ENCODE measurements around the gene CSNK2B.

CSNK2B gene

DNA sequence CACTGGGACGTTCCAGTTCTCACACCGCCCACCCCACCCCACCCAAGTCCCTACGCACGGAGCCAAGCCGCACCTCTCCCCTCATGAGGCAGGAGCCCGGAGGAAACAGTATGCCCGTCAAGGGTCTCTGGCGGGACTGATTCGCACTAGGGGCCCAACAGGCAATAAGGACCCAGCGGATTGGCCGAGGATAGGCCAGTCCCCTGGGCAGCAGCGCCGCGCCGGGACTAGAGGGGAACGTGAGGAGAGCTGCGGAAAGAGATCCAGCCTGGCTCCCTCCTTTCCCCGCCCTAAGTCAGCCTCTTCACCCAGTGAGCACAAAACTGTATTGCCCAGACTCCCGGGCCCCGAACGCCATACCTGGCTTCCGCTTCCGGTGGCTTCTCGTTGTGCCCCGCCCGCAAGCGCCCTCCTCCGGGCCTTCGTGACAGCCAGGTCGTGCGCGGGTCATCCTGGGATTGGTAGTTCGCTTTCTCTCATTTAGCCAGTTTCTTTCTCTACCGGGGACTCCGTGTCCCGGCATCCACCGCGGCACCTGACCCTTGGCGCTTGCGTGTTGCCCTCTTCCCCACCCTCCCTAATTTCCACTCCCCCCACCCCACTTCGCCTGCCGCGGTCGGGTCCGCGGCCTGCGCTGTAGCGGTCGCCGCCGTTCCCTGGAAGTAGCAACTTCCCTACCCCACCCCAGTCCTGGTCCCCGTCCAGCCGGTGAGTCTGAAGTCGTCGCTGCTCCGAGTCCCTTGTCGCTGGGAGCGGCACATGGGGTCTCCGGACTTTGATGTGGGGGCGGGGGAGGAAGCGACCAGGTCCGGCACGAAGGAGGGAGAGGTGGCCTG, at the start of gene CSNK2B:
TSS of gene CSNK2B (plus strand) at position 580 of the 836 bp plus-strand sequence. CDS start 752 bp downstream, outside the sequence.
- DNase-seq (ENCODE audit: low spot score), result peak; percentile 98

DNA sequence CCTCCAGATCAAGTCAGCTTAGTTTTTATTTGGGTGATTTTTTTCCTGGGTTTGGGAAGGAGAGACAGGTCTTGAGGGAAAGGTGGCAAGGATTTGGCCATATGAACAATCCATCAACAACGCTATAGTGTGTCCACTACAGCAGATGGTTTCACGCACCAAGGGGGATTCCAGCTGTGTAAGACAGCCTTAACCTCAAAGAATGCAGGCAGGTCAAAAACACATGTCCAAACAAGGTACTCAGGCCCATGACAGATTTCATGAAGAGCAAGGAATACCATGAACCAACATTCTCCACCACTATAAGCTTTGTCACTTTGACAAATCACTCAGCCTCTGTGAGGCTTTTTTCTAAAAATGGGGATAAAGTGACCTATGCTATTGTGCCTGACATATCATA, 48.9 kb upstream of the CSNK2B start:
- DNase-seq (ENCODE audit: low spot score), result no peak

DNA sequence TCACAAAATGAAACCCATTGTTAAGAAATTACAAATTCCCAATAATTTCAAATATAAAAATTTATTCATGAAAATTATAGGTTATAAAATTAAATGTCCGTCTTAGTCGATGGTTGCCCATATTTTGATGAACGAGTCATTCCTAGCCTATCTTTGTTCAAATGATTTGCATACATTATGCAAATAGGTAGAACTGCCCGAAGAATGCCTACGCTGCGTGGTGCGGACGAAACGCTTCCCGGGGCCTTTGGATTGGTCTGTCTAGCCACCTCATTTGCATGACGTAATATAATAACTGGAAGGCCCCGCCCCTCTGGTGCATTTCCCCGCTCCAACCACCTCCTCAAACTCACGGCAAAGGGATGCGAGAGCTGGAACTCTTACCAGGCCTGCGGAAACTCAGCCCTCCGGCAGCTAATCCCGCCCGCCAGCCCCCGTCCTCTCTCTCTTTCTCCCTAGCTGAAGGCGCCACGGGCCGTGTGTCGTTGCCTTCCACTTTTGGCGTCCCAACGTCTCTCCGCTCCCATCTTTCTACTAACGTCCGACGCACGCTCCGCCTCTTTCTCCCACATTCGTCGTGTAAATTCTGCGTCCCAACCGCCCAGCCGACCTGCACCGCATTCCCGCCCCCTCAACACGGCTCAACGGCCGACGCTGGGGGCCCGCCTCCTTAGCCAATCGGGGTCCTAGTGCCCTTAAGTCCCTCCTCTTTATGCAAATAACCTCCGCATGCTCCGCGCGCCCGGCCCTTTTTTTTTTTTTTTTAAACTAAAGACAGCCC, 45.9 kb upstream of the CSNK2B start:
- DNase-seq (ENCODE audit: low spot score), result peak; percentile 100

GRCh38 chr6:31620586-31621319, 45.1 kb upstream of the CSNK2B start, which contains the start of gene PRRC2A:
TSS of gene PRRC2A (plus strand) at chr6:31620715. CDS start at chr6:31622790, 2,075 bp downstream.
- DNase-seq (ENCODE audit: low spot score), result no peak

DNA sequence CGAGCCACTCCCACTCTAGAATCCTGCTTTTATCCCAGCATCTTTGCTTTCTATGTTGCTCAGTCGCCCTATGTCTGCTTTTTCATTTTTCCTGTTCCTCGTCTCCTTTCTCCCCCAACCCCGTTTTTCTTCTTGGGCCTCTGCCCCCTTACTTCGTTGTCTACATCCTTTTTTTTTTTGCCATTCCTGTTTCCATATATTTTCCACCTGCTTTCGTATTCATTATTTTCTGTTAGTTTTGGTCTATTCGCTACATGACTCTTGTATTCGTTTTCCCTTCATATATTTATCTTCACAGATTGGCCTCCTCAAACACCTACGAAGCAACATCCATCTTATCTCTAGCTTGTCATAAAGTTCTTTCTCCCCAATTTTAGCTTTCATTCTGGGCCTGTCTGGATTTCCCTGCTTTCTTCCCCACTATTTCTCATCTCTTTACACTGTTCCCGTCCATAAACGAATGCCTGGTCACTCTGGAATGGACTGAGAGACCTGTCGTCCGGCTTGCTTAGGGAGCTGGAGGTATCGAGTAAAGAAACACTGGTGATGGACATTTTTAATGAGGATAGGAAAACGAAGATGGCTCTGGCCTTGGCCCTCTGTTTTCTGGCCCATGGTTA, 44.5 kb upstream of the CSNK2B start:
- peak; percentile 17 for DNase-seq (ENCODE audit: low spot score)

- peak; percentile 20 for DNase-seq (ENCODE audit: low spot score)
These were observed 43.9 kb upstream of the CSNK2B start for GRCh38 chr6:31621991-31622390.

DNA sequence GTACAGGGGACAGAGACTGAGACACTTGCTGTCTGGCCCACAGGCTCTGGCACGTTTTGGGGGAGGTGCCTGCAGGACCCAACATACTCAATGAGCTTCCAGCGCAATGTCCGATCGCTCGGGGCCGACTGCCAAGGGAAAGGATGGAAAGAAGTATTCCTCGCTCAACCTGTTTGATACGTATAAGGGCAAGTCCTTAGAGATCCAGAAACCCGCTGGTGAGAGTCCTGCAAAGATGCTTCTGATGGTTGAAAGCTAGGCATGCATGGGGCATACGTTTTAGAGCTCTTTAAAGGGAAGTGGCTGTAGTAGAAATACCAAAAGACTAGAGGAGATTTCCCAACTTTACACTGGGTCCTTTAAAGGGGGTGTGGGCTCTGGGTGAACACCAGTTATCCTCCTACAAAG, 43.2 kb upstream of the CSNK2B start:
- no peak for DNase-seq (ENCODE audit: low spot score)

DNA sequence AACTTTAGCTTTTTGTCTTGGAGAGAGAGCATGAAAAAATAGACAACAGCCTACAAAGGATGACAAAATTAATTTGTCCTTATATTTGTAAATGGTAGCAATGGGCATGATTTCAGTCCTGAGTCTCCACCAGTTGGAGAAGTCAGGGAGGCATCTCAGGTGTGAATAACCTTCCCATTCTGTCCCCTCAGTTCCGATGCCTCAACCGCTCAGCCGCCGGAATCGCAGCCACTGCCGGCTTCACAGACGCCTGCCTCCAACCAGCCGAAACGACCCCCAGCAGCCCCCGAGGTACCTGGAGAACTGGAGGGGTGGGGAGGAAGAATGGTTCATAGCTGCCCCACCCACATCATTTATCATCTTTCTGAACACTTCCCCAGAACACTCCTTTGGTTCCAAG, 41.8 kb upstream of the CSNK2B start:
- DNase-seq (ENCODE audit: low spot score), result no peak

- no peak for DNase-seq (ENCODE audit: low spot score)
These were observed 38.9 kb upstream of the CSNK2B start for GRCh38 chr6:31626952-31627351.

DNA sequence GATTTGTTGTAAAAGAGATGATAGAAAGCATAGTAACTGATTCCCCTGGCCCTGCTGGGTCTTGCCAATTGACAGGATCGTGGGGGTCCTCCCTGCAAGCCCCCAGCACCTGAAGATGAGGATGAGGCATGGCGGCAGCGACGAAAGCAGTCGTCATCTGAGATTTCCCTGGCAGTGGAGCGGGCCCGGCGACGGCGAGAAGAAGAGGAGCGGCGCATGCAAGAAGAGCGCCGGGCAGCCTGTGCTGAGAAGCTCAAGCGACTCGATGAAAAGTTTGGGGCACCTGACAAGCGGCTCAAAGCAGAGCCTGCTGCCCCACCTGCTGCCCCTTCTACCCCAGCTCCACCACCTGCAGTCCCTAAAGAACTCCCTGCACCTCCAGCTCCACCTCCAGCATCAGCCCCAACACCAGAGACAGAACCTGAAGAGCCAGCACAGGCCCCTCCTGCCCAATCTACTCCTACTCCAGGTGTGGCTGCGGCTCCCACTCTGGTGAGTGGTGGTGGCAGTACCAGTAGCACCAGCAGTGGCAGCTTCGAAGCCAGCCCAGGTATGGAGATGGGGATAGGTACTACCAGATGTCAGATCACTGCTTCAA, 38.1 kb upstream of the CSNK2B start:
- DNase-seq (ENCODE audit: low spot score), result no peak

- DNase-seq (ENCODE audit: low spot score), result no peak
These were observed 36.9 kb upstream of the CSNK2B start for GRCh38 chr6:31629014-31629413.

- no peak for DNase-seq (ENCODE audit: low spot score)
These were observed 35.5 kb upstream of the CSNK2B start for GRCh38 chr6:31630177-31630934.

DNA sequence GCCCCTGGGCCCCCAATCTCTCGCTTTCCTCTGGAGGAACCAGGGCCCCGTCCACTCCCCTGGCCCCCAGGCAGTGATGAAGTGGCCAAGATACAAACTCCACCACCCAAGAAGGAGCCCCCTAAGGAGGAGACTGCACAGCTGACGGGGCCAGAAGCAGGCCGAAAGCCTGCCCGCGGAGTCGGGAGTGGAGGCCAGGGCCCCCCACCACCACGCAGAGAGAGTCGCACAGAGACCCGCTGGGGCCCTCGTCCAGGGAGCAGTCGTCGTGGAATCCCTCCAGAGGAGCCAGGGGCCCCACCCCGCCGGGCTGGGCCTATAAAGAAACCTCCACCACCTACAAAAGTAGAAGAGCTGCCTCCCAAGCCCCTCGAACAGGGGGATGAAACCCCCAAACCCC, 34.7 kb upstream of the CSNK2B start:
- DNase-seq (ENCODE audit: low spot score), result no peak

DNA sequence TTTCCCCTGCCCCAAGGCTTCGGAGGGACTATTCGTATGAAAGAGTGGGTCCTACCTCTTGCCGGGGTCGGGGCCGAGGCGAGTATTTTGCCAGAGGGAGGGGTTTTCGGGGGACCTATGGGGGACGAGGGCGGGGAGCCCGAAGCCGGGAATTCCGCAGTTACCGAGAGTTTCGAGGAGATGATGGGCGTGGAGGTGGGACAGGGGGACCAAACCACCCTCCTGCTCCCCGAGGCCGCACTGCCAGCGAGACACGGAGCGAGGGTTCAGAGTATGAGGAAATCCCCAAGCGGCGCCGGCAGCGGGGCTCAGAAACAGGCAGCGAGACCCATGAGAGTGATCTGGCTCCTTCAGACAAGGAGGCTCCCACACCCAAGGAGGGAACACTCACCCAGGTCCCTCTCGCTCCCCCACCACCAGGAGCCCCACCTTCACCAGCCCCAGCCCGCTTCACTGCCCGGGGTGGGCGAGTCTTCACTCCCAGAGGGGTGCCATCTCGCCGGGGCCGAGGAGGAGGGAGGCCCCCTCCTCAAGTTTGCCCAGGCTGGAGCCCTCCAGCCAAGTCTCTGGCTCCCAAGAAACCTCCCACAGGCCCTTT, 34.1 kb upstream of the CSNK2B start:
- DNase-seq (ENCODE audit: low spot score), result no peak

GRCh38 chr6:31632279-31632946, 33.5 kb upstream of the CSNK2B start:
- DNase-seq (ENCODE audit: low spot score), result no peak

GRCh38 chr6:31633447-31633846, 32.4 kb upstream of the CSNK2B start:
- no peak for DNase-seq (ENCODE audit: low spot score)

- DNase-seq (ENCODE audit: low spot score), result no peak
These were observed 31.7 kb upstream of the CSNK2B start for GRCh38 chr6:31634131-31634530.

DNA sequence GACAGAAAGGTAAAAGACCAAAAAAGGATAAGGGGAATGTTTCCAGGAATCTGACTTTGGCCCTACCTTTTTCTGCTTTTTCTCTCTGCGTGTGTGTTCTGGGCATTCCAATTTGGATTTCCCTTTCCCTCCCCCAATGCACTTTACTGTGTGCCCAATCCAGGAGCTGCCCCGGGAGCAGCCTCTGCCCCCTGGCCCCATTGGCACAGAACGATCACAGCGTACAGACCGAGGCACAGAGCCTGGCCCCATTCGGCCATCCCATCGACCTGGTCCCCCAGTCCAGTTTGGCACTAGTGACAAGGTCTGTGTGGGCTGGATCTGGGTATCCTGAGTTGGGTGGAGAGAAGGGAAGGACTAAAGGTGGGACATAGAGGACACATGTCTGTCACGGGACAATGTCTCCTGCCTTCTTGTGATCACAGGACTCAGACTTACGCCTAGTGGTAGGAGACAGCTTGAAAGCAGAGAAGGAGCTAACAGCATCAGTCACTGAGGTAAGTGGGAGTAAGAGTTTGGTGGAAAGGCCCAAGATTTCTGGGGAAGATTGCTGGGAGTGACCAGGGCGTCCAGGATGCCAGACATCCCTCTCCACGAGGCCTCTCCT, 30.8 kb upstream of the CSNK2B start:
- no peak for DNase-seq (ENCODE audit: low spot score)
